Chondrocyte (in vitro differentiated cells): ENCODE measurements around the gene METTL25B. TPM values are rescaled to one million over a fixed set of nuclear protein-coding genes. Genes with fewer than 3 reads are reported as not detected.
"Not testable (repeated sequence)": the region's sequence is repeated elsewhere in the genome, so short reads cannot be mapped to it uniquely, and the experiment has no call there.

Experiments used
- DNase-seq: peaks from one replicate; pipeline ENCODE4 v3.0.0; 2021; ENCODE audit warnings: mixed read lengths, low spot score
- H3K27ac Mint-ChIP-seq: one replicate; pipeline ENCODE4 v1.8.0; 2021; ENCODE audit warnings: mild to moderate bottlenecking, moderate library complexity, mixed read lengths; ENCODE audit not compliant: unreplicated experiment
- H3K27me3 Mint-ChIP-seq: 2 replicates; pipeline ENCODE4 v1.8.0; 2021; ENCODE audit warnings: low read depth, mixed read lengths
- H3K36me3 Mint-ChIP-seq: 2 replicates; pipeline ENCODE4 v1.8.0; 2021; ENCODE audit warnings: low read depth, mixed read lengths
- H3K4me1 Mint-ChIP-seq: 2 replicates; pipeline ENCODE4 v1.8.0; 2021; ENCODE audit warnings: low read depth, mild to moderate bottlenecking, mixed read lengths
- H3K4me3 Mint-ChIP-seq: one replicate; pipeline ENCODE4 v1.8.0; 2021; ENCODE audit warnings: mild to moderate bottlenecking, moderate library complexity, mixed read lengths; ENCODE audit not compliant: unreplicated experiment
- H3K9me3 Mint-ChIP-seq: 2 replicates; pipeline ENCODE4 v1.8.0; 2021; ENCODE audit warnings: low read depth, mixed read lengths
- CTCF ChIP-seq: fragments of 200-600 bp; sonication (generic); IDR thresholded peaks from 2 replicates; pipeline ENCODE4 v1.5.0; 2021; ENCODE audit warnings: antibody characterized with exemption, mild to moderate bottlenecking, moderate library complexity
- total RNA-seq: library from RNA; stranded (reverse); gene quantifications from 3 replicates; pipeline ENCODE4 v1.2.1, GENCODE V29; 2021

Gene METTL25B
- total RNA-seq, 1 donor from 2014 or later = 11.4 TPM

GRCh38 chr1:156760092-156760795, 32.0 kb downstream of the METTL25B start:
- Mint-ChIP-seq H3K4me3 (no peak overlapping the region), H3K36me3 (no peaks in the 10 kb centered on the region), H3K27me3 (no peaks in the 10 kb centered on the region), H3K4me1 (no peaks in the 10 kb centered on the region), H3K9me3 (no peaks in the 10 kb centered on the region), H3K27ac (no peak overlapping the region)
- TF ChIP-seq CTCF = no peak
- DNase-seq = peak; percentile 75

DNA sequence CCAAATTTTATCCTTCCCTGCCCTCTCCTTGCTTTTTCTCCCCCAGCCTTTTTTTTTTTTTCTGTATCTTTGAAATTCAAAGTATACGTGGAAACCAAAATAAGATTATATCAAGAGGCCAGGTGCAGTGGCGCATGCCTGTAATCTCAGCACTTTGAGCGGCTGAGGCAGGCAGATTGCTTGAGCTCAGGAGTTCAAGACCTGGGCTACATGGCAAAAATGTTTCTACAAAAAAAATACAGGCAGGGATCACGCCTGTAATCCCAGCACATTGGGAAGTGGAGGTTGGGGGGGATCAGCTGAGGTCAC, 32.5 kb downstream of the METTL25B start:
- H3K4me1 Mint-ChIP-seq = no peaks in the 10 kb centered on the region

GRCh38 chr1:156765136-156765535, 36.9 kb downstream of the METTL25B start:
- not testable (repeated sequence) for H3K27me3 Mint-ChIP-seq, H3K4me3 Mint-ChIP-seq, H3K27ac Mint-ChIP-seq, H3K9me3 Mint-ChIP-seq, H3K36me3 Mint-ChIP-seq
- peaks cover 17% of the 10 kb centered on the region for H3K4me1 Mint-ChIP-seq
- DNase-seq = peak; percentile 9

More for the DNA sequence above, 32.5 kb downstream of the METTL25B start:
- Mint-ChIP-seq H3K36me3 (no peaks in the 10 kb centered on the region), H3K9me3 (no peaks in the 10 kb centered on the region), H3K27ac (no peak overlapping the region), H3K27me3 (no peaks in the 10 kb centered on the region), H3K4me3 (no peak overlapping the region)
- DNase-seq = peak; percentile 22
- no peak for TF ChIP-seq CTCF

DNA sequence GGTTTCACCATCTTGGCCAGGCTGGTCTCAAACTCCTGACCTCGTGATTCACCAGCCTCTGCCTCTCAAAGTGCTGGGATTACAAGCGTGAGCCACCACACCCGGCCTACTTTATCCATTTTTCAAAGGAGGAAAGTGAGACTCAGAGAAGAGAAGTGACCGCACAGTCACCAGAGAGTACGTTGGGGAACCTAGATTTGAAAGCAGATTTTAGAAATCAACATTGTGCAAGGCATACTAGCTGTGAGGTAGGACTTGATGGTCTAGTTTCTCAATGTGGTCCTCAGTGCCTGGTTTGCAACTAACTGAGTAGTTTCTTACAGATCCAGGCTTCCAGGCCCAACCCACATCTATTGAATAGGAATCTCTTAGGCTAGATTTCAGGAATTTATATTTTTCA, 37.4 kb downstream of the METTL25B start:
- Mint-ChIP-seq H3K27ac (no peak overlapping the region), H3K36me3 (no peaks in the 10 kb centered on the region), H3K9me3 (no peaks in the 10 kb centered on the region), H3K27me3 (no peaks in the 10 kb centered on the region), H3K4me3 (no peak overlapping the region), H3K4me1 (peaks cover 20% of the 10 kb centered on the region)
- DNase-seq = no peak
- TF ChIP-seq CTCF = no peak

DNA sequence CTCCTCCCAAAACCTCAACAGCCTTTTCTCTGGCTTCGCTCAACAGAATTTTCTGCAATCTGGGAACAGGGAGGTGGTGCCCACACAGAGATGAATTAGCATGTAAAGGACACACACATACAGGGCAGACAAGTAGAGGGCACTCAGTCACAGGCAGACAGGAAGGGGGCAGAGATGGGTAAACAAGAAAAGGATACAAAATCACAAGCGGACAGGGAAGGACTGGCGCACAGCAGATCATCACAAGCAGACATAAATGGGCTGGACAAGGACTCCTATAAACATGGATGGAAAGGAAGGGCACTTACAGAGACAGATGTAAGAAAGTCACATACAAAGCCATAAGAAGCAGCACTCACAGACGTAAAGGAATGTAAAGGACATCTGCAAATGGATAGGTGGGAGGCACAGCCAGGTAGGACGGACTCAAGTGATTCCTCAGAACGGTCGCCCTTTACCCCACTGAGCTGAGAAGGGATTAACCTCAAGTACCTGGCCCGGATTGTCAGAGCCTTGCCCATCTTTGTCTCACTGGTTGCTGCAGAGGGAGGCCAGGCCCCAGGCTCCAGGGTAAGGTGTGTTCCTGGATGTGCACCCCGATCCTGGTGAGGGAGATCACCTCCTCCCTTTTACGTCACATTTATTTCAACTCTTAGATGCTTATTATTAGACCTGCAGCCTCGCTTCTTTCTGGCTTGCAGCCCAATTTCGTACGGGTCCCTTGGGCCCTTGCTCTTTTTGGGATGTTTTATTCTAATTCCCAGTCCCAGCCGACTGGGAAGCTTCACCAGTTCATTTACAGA, 38.2 kb downstream of the METTL25B start:
- Mint-ChIP-seq H3K9me3 (no peaks in the 10 kb centered on the region), H3K36me3 (peaks cover 6% of the 10 kb centered on the region), H3K27ac (no peak overlapping the region), H3K27me3 (no peaks in the 10 kb centered on the region), H3K4me1 (peaks cover 28% of the 10 kb centered on the region), H3K4me3 (no peak overlapping the region)
- TF ChIP-seq CTCF = no peak
- peak; percentile 55 for DNase-seq
